GM21529 (cell line): ENCODE data around the gene SLC35E4.
"Not testable (repeated sequence)": the region's sequence is repeated elsewhere in the genome, so short reads cannot be mapped to it uniquely, and the experiment has no call there.

Source experiments
- ATAC-seq: cut with Tn5 transposase; IDR thresholded peaks from one replicate; pipeline ENCODE4 v1.9.1; 2021; ENCODE audit not compliant: unreplicated experiment

The SLC35E4 gene, protein sequence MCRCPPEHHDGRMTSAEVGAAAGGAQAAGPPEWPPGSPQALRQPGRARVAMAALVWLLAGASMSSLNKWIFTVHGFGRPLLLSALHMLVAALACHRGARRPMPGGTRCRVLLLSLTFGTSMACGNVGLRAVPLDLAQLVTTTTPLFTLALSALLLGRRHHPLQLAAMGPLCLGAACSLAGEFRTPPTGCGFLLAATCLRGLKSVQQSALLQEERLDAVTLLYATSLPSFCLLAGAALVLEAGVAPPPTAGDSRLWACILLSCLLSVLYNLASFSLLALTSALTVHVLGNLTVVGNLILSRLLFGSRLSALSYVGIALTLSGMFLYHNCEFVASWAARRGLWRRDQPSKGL

DNA sequence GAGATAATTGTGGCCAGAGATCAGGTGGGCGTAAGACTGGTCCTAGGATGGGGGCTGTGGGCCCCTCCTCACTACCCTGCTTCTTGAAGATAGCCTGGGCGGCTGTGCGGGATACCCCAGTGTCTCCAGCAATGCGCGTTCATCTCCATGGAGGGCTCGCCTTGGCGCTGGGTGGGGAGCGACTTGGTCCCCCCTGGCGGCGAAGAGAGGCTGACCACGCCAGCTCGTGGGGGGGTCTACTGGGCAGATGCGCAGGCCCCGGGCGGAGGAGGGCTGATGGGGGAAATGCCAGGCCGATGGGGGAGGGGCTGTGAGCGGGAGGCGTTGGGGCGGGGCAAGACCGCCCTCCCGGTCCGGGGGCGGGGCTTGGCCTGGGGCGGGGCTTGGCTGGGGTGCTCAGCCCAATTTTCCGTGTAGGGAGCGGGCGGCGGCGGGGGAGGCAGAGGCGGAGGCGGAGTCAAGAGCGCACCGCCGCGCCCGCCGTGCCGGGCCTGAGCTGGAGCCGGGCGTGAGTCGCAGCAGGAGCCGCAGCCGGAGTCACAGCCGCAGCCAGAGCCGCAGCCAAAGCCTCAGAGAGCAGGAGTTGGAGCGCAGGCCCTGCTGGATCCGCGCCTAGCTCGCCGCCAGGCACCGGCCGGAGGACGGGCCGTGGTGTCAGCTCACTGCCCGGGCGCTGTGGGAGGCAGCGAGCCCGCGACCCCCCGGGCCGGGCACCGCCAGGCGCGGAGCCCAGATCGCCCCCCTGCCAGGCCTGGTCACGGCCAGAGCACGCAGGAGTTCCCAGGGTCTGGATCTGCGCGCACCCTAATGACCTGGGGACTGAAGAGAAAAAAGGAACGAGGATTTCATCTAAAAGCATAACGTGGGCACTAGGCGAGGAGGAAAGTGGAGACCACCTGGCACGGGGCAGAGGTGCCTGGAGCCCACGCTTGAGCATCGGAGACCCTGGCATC lies at the start of gene SLC35E4:
Gene SLC35E4 (plus strand): TSS at position 509 of the 953 bp plus-strand sequence. CDS start 670 bp downstream, outside the sequence.
- peak; percentile 62 for ATAC-seq

DNA sequence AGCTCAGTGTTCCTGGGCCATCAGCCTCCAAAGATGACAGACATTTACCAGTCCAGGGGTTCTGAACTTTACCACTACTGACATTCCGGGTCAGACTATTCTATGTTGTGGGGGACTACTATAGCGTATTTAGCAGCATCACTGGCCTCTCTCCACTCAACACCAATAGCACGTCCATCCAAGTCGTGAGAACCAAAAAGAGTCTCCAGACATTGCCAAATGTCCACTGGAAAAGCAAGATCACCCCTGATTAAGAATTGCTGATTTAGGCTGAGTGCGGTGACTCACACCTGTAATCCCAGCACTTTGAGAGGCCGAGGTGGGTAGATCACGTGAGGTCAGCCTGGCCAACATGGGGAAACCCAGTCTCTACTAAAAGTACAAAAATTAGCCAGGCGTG lies 49.2 kb upstream of the SLC35E4 start:
- ATAC-seq = no peak

DNA sequence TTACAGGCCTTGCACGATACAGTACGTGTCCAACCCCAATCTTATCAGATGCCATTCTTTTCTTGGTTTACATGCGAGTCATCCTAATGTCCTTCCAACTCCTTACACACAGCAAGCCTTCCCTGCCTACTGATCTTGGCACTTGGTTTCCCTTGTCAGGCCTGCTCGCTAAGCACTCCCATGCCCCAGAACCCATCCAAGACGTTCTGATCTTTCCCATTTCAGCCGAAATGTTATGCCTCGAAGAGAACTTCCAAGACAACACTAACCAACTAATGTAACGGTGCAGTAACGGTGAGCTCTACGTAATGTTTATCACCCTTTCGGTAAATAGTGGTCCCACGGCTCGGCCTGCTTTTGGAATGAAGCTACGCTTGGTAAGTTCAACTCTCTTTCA lies 44.4 kb upstream of the SLC35E4 start:
- ATAC-seq = no peak

DNA sequence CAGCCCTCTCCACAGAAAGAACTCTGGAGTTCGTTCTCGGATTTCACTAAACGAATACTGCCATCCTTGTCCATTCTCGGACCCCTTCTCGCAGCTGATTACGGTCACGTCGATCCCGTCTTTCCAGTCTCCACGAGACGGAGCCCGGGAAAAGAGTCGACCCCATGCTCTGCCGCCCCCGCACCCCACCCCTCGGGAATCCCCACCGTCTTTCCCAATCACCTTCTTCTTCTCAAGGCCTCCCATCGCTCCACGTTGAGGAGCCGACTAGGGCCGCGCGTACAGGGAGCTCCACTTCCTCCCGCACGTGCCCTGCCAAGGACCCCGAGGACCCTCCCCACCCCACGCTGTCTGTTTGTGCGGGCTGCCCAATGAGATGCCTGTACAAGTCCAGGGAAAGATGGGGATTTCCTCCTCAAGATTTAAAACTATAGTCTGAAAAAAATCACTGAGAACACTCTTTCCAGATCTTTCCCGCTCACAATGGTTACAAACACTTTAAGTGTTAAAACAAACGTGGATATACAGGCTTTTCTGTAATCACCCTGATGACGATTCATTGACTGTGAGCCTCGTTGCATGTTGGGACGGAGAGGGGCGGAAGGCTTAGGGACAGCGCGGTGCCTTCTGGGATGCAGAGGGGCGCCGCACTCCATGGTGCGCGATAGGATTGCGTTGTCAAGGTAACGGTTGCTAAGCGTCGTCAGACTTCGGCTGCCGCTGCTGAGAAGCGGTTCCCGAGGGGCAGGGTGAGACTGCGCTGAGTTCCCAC lies 43.8 kb upstream of the SLC35E4 start, which contains the start of gene PES1:
Gene PES1 (minus strand): TSS at position 323 of the 772 bp plus-strand sequence. CDS start 77 bp downstream, at position 246.
- peak; percentile 97 for ATAC-seq

DNA sequence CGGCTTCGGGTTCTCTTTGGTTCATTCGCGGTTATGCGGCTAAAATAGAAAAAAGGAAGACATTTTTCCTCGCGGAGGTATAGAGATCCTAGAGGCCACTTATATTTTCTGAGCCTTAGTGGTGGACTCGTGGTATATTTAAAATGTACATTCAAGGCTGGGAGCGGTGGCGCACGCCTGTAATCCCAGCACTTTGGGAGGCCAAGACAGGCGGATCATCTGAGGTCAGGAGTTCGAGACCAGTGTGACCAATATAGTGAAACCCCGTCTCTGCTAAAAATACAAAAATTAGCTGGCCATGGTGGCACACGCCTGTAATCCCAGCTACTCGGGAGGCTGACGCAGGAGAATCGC lies 43.2 kb upstream of the SLC35E4 start:
- not testable (repeated sequence) for ATAC-seq

DNA sequence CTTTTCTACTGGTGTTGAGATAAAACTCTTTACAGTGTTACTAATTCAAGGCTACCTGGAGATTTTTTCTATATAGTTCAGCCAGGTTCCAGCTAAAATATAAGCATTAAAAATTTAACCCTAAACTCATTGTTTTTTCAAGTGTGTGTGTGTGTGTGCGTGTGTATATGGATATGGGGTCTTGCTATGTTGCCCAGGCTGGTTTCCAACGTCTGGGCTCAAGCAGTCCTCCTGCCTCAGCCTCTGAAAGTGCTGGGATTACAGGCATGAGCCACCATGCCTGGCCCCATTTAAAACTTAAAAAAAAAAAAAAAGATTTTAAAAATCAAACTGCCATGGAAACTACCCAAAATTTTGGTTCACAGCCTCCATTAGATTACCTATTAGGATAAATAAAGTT lies 39.4 kb upstream of the SLC35E4 start:
- ATAC-seq = no peak

DNA sequence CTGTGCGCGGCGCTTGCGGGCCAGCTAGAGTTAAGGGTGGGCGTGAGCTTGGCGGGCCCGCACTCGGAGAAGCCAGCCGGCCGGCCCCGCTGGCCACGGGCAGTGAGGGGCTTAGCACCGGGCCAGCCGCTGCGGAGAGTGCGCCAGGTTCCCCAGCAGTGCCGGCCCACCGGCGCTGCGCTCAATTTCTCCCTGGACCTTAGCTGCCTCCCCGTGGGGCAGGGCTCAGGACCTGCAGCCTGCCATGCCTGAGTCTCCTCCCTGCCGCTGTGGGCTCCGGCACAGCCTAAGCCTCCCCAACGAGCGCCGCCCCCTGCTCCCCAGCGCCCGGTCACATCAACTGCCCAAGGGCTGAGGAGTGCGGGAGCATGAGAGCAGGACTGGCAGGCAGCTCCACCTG lies 38.7 kb upstream of the SLC35E4 start:
- ATAC-seq = no peak

DNA sequence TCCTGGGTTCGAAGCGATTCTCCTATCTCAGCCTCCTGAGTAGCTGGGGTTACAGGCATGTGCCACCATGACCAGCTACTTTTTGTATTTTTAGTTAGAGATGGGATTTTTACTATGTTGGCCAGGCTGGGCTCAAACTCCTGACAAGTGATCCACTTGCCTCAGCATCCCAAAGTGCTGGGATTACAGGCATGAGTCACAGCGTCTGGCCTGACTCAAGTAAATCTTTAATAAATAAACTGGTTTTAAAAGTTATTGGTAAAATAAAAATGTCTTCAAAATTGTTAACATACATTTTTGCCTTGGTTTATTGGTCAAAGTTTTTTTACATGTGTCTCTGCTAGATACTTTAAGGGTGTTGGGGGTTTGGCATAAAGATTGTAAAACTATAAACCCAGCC lies 36.6 kb upstream of the SLC35E4 start:
- no peak for ATAC-seq

DNA sequence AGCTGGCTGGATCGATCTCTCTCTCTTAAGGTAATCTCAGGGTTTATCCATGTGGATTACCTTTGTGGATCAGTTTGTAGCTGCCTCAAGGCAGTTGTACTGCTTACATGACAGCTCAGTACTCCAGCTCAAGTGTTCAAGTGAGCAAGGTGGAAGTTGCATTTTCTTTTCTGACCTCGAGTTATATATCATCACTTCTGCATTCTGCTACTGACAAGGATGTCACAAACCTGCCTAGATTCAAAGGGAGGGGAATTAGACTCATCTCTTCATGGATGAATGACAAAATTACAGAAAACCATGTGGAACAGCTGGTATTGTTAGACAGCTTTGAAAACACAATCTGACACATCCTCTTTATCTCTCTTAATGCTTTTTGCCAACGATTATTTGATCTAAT lies 34.7 kb upstream of the SLC35E4 start:
- no peak for ATAC-seq

DNA sequence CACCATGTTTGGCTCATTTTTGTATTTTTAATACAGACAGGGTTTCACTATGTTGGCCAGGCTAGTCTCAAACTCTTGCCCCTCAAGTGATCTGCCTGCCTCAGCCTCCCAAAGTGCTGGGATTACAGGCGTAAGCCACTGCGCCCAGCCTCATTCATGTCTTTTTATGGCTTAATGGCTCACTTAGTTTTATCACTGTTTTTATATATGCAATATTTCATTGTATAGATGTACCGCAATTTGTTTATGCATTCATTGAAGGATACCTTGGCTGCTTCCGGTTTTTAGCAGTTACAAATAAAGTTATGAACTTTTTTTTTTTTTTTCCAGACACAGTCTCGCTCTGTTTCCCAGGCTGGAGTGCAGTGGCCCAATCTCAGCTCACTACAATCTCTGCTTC lies 34.1 kb upstream of the SLC35E4 start:
- no peak for ATAC-seq

DNA sequence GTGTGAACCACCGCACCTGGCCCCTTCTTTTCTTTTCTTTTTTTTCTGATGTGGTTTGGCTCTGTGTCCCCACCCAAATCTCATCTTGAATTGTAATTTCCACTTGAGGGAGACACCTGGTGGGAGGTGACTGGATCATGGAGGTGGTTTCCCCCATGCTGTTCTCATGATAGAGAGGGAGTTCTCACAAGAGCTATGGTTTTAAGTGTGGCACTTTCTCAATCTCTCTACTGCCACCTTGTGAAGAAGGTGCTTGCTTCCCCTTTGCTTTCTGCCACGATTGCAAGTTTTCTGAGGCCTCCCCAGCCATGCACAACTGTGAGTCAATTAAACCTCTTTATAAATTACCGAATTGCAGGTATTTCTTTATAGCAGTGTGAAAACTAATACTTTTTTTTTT lies 33.5 kb upstream of the SLC35E4 start:
- ATAC-seq = no peak

DNA sequence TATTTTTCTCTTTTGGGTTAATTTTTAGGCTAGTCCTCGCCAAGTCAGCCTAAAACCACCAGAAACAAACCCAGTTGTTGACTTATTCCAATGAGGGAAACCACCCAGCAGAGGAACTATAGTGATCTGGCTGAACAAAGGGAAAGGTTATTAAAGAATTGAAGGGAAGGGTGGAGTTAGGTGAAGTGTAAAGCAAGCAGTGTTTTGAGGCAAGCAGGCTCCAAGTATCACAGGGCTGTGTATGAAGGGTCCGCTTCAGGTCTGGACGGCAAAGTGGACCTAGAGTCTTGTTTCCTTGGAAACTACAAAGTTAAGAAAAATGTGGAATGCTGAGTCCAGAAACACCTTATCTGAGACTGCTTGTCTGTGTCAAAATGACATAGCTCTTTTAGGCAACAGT lies 31.8 kb upstream of the SLC35E4 start:
- no peak for ATAC-seq

DNA sequence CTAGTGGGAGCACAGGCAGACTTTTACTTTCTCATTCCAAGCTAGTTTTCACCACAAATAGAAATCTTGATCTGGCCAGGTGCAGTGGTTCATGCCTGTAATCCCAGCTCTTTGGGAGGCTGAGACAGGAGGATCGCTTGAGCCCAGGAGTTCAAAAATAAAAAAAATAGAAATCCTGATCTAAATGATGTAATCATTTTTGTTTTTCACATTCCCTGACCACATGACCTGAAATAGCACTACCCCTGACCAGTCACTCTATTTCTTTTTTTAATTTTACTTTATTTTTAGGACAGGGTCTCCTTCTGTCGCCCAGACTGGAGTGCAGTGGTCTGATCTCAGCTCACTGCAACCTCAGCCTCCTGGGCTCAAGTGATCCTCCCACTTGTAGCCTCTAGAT lies 30.9 kb upstream of the SLC35E4 start:
- no peak for ATAC-seq

DNA sequence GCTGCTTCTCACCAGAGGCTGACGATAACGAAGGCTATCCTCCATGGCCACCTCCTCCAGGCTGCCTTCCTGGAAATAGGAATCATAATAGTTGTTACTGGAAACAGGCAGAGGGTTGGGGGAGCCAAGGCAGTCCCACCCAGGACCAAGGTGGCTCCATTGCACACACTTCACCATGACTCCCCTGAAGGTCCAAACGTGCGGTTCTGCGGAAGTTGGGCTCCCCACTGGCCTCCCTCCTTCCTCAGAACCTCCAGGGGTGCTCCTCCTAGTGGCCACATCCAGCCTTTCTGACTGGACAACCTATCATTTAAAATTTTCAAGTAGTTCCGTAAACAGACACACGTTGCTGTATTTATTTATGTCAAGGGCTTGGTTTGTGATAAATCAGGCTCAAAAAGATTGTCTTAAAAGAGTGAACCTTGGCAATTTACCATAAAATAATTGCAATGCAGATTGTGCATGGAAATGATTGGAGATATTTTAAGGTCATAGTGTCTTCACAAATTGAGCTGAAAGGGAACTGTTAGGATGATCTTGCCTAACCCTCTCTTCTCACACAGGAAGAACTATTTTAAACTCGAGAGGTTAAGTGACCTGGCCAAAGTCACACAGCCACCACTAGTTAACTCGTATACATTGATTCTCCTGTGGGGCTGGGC lies 30.0 kb upstream of the SLC35E4 start:
- no peak for ATAC-seq

DNA sequence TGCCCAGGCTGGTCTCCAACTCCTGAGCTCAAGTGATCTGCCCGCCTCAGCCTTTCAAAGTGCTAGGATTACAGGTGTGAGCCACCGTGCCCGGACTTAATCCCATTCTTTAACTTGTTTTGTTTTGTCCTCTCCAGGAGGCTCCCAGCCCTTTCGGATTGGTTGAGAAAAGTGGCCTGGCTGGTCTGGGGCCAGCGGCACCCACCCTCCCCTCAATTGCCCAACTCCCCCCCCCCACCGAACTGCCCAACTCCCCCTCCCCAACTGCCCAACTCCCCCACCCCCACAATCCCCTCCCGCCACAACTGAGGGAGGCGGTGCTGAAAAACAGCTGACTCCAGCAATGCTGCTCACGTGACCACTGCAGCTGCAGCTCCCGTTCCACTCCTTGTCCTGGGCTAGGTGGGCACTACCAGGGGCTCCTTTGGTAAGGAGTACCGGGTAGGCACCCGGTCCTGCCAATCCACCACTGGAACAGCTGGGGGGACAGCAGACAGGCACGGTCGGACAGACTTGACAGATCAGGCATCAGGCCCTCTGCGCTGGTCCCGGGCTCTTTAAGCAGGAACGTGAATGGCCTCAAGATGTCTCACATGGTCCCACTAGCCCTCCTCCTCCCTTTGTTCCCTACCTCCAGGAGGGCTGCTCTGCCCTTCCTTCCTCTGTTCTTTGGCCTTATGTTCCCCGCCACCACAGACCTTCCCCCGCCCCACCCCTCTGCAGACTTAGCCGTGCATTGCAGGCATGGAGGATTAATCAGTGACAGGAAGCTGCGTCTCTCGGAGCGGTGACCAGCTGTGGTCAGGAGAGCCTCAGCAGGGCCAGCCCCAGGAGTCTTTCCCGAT lies 28.9 kb upstream of the SLC35E4 start, which contains the start of gene TCN2:
Gene TCN2 (plus strand): TSS at position 720 of the 845 bp plus-strand sequence. CDS start 158 bp downstream, outside the sequence.
- ATAC-seq = no peak

DNA sequence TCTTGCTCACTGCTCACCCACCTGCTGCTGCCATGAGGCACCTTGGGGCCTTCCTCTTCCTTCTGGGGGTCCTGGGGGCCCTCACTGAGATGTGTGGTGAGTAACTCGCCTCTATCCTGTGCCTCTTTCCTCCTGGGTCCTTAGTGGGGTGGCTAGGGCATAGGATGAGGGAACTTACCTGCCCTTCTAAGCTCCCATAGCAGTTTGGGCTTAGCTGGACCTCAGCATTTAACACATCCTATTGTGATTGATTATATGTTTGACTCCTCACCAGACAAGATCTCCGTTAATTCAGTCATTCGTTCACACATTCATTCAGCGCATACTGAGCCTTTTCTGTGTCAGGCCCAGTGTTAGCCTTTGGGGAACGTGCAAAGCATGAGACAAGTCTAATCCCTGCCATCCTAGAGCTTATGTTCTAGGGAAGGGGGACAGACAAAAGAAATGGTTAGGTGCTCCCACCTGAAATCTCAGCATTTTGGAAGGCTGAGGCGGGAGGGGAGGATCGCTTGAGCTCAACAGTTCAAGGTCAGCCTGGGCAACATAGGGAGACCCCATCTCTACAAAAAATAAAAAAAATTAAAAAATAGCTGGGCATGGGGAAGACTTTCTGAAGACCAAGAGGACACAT lies 28.2 kb upstream of the SLC35E4 start:
- no peak for ATAC-seq

DNA sequence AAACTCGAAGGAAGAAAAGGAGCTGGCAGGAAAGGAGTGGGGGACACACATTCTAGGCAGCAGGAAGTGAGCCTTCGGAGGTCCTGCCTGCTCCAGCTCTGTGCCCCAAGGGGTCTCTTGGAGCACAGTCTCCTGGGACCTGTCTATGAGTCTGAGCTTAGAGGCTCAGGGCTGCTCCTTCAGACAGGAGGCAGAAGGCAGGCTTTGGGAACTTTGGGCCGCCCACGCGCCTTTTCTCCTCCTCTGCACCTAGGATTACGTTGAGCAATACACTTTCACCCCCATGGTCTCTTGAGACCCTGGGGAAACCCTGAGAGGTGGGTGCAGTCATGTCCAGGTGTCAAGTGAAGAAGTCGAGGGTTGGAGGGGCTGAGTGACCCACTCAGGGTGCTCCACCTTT lies 27.6 kb upstream of the SLC35E4 start:
- no peak for ATAC-seq

DNA sequence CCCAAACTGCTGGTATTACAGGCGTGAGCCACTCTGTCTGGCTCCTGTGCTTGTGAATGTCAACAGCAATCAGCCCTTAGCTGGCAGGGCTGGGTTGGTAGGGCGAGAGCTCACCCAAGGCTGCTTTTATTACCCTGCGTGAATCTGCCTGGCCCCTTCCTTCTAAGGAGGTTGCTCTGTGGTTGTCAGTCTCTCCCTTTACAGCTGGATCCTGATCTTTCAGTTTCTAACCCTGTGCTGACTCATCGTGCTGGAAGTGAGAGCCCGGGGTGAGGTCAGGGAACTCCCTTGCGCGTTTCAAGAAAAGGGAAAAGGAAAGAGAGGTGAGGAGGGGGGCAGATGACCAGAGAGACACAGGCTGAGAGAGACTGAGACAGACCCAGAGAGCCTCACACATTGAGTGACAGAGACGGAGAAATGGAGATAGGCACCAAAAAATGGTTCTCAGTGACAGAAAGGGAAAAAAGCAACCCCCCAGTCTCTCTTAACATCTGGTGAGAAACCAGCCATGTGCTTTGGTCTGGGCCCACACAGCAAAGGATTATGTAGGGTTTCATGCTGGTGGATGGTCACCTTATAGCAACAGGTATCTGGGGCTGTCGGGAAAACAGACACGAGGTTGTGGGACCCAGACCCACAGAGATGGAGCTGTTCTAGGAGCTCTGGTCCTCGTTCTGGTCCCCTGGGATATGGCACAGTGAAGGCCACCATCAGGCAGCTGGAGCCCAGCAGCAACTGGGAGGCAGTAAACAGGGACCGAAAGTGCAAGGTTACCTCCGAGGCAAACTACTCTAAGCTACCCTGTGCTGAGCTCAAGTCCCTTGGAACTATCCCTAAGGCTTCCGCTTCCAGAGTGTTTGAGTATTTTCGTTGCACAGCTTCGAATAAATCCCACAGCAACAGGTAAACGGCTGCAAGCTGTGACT lies 26.1 kb upstream of the SLC35E4 start:
- peak; percentile 39 for ATAC-seq
